NCI-H2227 (cell line): Measurements from ENCODE around the gene P2RX1.
"Not testable (repeated sequence)": the region's sequence is repeated elsewhere in the genome, so short reads cannot be mapped to it uniquely, and the experiment has no call there.

Experiments
- DNase-seq: peaks from one replicate; lab custom pipeline; 2025; ENCODE audit not compliant: unreplicated experiment; lab: John Stamatoyannopoulos, UW

Gene P2RX1

GRCh38 chr17:3952186-3952585 is 35.9 kb upstream of the P2RX1 start:
- DNase-seq: no peak

GRCh38 chr17:3951420-3951819 is 35.2 kb upstream of the P2RX1 start:
- no peak for DNase-seq

- no peak for DNase-seq
These were observed 34.7 kb upstream of the P2RX1 start for GRCh38 chr17:3951003-3951402.

GRCh38 chr17:3950584-3950983 is 34.3 kb upstream of the P2RX1 start:
- no peak for DNase-seq

- DNase-seq: no peak
These were observed 33.2 kb upstream of the P2RX1 start for GRCh38 chr17:3949418-3949817.

GRCh38 chr17:3948551-3948950 is 32.3 kb upstream of the P2RX1 start:
- not testable (repeated sequence) for DNase-seq

GRCh38 chr17:3947318-3947810 is 31.1 kb upstream of the P2RX1 start:
- no peak for DNase-seq

- no peak for DNase-seq
These were observed 30.5 kb upstream of the P2RX1 start for GRCh38 chr17:3946711-3947235.

- peak; percentile 10 for DNase-seq
These were observed 28.5 kb upstream of the P2RX1 start for GRCh38 chr17:3944485-3945388.

GRCh38 chr17:3943240-3943891 is 27.1 kb upstream of the P2RX1 start:
- DNase-seq: no peak

GRCh38 chr17:3940965-3941698 is 24.9 kb upstream of the P2RX1 start:
- DNase-seq: no peak

GRCh38 chr17:3937359-3937758 is 21.1 kb upstream of the P2RX1 start:
- DNase-seq: no peak

- DNase-seq: no peak
These were observed 19.6 kb upstream of the P2RX1 start for GRCh38 chr17:3935825-3936355.

GRCh38 chr17:3935140-3935542 is 18.9 kb upstream of the P2RX1 start:
- DNase-seq: peak; percentile 76

- no peak for DNase-seq
These were observed 13.5 kb upstream of the P2RX1 start for GRCh38 chr17:3929764-3930163.

- DNase-seq: no peak
These were observed 12.9 kb upstream of the P2RX1 start for GRCh38 chr17:3929181-3929580.

GRCh38 chr17:3928406-3928805 is 12.1 kb upstream of the P2RX1 start:
- DNase-seq: no peak

- no peak for DNase-seq
These were observed 11.5 kb upstream of the P2RX1 start for GRCh38 chr17:3927628-3928340.

GRCh38 chr17:3926860-3927627 is 10.8 kb upstream of the P2RX1 start:
- no peak for DNase-seq
